ENCODE data around the gene SRRM4.

- TF ChIP-seq, protein P1, sequence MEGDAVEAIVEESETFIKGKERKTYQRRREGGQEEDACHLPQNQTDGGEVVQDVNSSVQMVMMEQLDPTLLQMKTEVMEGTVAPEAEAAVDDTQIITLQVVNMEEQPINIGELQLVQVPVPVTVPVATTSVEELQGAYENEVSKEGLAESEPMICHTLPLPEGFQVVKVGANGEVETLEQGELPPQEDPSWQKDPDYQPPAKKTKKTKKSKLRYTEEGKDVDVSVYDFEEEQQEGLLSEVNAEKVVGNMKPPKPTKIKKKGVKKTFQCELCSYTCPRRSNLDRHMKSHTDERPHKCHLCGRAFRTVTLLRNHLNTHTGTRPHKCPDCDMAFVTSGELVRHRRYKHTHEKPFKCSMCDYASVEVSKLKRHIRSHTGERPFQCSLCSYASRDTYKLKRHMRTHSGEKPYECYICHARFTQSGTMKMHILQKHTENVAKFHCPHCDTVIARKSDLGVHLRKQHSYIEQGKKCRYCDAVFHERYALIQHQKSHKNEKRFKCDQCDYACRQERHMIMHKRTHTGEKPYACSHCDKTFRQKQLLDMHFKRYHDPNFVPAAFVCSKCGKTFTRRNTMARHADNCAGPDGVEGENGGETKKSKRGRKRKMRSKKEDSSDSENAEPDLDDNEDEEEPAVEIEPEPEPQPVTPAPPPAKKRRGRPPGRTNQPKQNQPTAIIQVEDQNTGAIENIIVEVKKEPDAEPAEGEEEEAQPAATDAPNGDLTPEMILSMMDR (IDR thresholded peaks at IDR 0.05): no peak
- no peak for TF ChIP-seq POLR2A (IDR thresholded peaks at IDR 0.05)
Observed at GRCh38 chr12:119006746-119007145, 25.4 kb downstream of the SRRM4 start.

Measured in thyroid gland (tissue), 4 donors.